Measurements from ENCODE around the gene LDLRAD4.

DNA sequence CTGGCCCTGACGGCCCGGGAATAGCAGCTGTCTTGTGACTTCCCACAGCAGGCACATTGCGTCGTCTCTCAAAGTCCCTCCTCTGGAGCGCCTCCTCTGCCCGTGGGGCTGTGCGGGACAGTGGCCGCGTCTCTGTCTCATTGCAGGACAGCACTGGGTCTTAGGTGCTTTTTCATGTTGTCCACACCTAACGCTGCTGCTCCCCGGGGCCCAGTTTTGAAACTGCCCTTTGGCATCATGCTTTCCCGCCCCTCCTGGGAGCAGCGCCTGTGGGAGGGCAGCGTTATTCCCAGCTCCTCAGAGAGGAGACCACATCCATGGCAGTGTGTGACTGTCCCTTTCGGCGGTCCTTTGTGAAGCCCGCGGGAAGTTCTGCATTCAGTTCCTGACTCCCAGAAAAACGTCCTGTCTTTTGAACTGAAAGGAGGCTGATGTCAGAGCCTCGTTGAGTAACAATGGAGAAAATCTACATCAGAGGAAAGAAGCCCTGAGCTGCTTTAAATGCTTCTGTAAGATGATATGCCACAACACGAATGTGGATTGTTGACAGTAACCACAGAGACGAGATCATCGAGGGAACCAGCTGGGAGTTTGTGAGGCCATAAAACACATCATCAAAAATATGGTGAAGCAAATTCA is 281.8 kb downstream of the LDLRAD4 start:
- TF ChIP-seq, protein P1, sequence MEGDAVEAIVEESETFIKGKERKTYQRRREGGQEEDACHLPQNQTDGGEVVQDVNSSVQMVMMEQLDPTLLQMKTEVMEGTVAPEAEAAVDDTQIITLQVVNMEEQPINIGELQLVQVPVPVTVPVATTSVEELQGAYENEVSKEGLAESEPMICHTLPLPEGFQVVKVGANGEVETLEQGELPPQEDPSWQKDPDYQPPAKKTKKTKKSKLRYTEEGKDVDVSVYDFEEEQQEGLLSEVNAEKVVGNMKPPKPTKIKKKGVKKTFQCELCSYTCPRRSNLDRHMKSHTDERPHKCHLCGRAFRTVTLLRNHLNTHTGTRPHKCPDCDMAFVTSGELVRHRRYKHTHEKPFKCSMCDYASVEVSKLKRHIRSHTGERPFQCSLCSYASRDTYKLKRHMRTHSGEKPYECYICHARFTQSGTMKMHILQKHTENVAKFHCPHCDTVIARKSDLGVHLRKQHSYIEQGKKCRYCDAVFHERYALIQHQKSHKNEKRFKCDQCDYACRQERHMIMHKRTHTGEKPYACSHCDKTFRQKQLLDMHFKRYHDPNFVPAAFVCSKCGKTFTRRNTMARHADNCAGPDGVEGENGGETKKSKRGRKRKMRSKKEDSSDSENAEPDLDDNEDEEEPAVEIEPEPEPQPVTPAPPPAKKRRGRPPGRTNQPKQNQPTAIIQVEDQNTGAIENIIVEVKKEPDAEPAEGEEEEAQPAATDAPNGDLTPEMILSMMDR (IDR thresholded peaks at IDR 0.05; ENCODE audit: insufficient read depth, low read length, poor library complexity, severe bottlenecking), result no peak
- TF ChIP-seq EZH2phosphoT487 (conservative IDR thresholded peaks at IDR 0.05; ENCODE audit: low read length), result no peak

Measured in SU-DHL-6 (cell line).